Measurements from ENCODE around the gene SSNA1.

Gene SSNA1

GRCh38 chr9:137220317-137221094 is 32.0 kb downstream of the SSNA1 start:
- TF ChIP-seq NFIC (IDR thresholded peaks at IDR 0.05) (no peak), RAD21 (IDR thresholded peaks at IDR 0.05; ENCODE audit: low read depth) (no peak), EGR1 (IDR thresholded peaks at IDR 0.05) (no peak), TEAD4 (IDR thresholded peaks at IDR 0.05) (no peak), MAX (IDR thresholded peaks at IDR 0.05) (no peak), EP300 (IDR thresholded peaks at IDR 0.05; ENCODE audit: borderline replicate concordance) (no peak), USF1 (IDR thresholded peaks at IDR 0.05) (no peak), REST (IDR thresholded peaks at IDR 0.05; ENCODE audit: low read depth) (no peak), TAF1 (IDR thresholded peaks at IDR 0.05; ENCODE audit: low read depth) (no peak), CREB1 (IDR thresholded peaks at IDR 0.05; ENCODE audit: low read depth) (no peak), CEBPB (IDR thresholded peaks at IDR 0.05) (no peak), YY1 (IDR thresholded peaks at IDR 0.05; ENCODE audit: low read depth) (no peak), FOXM1 (IDR thresholded peaks at IDR 0.05; ENCODE audit: borderline replicate concordance, low read depth) (no peak), TCF12 (IDR thresholded peaks at IDR 0.05; ENCODE audit: low read depth) (no peak), ZBTB7A (IDR thresholded peaks at IDR 0.05; ENCODE audit: low read depth) (no peak)

- TF ChIP-seq FOXM1 (IDR thresholded peaks at IDR 0.05; ENCODE audit: borderline replicate concordance, low read depth) (no peak), CREB1 (IDR thresholded peaks at IDR 0.05; ENCODE audit: low read depth) (no peak), TAF1 (IDR thresholded peaks at IDR 0.05; ENCODE audit: low read depth) (no peak), RAD21 (IDR thresholded peaks at IDR 0.05; ENCODE audit: low read depth) (no peak), NFIC (IDR thresholded peaks at IDR 0.05) (no peak), CEBPB (IDR thresholded peaks at IDR 0.05) (no peak), TCF12 (IDR thresholded peaks at IDR 0.05; ENCODE audit: low read depth) (no peak), TEAD4 (IDR thresholded peaks at IDR 0.05) (no peak), MAX (IDR thresholded peaks at IDR 0.05) (no peak)
Observed at GRCh38 chr9:137221095-137221505, 32.6 kb downstream of the SSNA1 start.

- TF ChIP-seq TAF1 (IDR thresholded peaks at IDR 0.05; ENCODE audit: low read depth) (no peak), USF1 (IDR thresholded peaks at IDR 0.05) (no peak), YY1 (IDR thresholded peaks at IDR 0.05; ENCODE audit: low read depth) (no peak), NFIC (IDR thresholded peaks at IDR 0.05) (no peak), RAD21 (IDR thresholded peaks at IDR 0.05; ENCODE audit: low read depth) (no peak), ZBTB7A (IDR thresholded peaks at IDR 0.05; ENCODE audit: low read depth) (no peak), CEBPB (IDR thresholded peaks at IDR 0.05) (no peak), FOXM1 (IDR thresholded peaks at IDR 0.05; ENCODE audit: borderline replicate concordance, low read depth) (no peak), TEAD4 (IDR thresholded peaks at IDR 0.05) (no peak), CREB1 (IDR thresholded peaks at IDR 0.05; ENCODE audit: low read depth) (no peak), EGR1 (IDR thresholded peaks at IDR 0.05) (no peak), MAX (IDR thresholded peaks at IDR 0.05) (no peak), REST (IDR thresholded peaks at IDR 0.05; ENCODE audit: low read depth) (no peak), EP300 (IDR thresholded peaks at IDR 0.05; ENCODE audit: borderline replicate concordance) (no peak), TCF12 (IDR thresholded peaks at IDR 0.05; ENCODE audit: low read depth) (no peak)
Observed at GRCh38 chr9:137221506-137222111, 33.1 kb downstream of the SSNA1 start.

- no peak for TF ChIP-seq TCF12 (IDR thresholded peaks at IDR 0.05; ENCODE audit: low read depth)
- TF ChIP-seq ZBTB7A (IDR thresholded peaks at IDR 0.05; ENCODE audit: low read depth) = peak; percentile 62; the same call in 1 of the 2 replicates
Observed at GRCh38 chr9:137222190-137223077, 34.0 kb downstream of the SSNA1 start, which contains the start of gene RNF208. Gene RNF208, minus strand, starts transcription at chr9:137222240. Its CDS starts 1,028 bp downstream, at chr9:137221212.

Data from Ishikawa (cell line).